Fibroblast of lung (primary cell): ENCODE data around the gene TMEM167B. TPM values are rescaled to one million over a fixed set of nuclear protein-coding genes. Genes with fewer than 3 reads are reported as not detected.

Source experiments
- DNase-seq, 2 donors: peaks; one replicate each; pipeline versions ENCODE4 v3.0.0 to v3.0.0-alpha.2; 2010; ENCODE audit warnings: low read depth in 2 of 2
- H2AFZ ChIP-seq: 2 replicates; pipeline ENCODE4 v1.5.1; 2012; ENCODE audit warnings: low read length, control low read depth, inconsistent platforms
- H3K27ac ChIP-seq: 2 replicates; pipeline ENCODE4 v1.5.1; 2011; ENCODE audit warnings: low read length, control low read depth; ENCODE audit not compliant: insufficient read depth
- H3K27me3 ChIP-seq: 2 replicates; pipeline ENCODE4 v1.5.1; 2011; ENCODE audit warnings: mild to moderate bottlenecking, low read length; ENCODE audit not compliant: control insufficient read depth, insufficient read depth
- H3K36me3 ChIP-seq: 2 replicates; pipeline ENCODE4 v1.5.1; 2011; ENCODE audit warnings: low read length; ENCODE audit not compliant: control insufficient read depth, insufficient read depth
- H3K4me1 ChIP-seq: 2 replicates; pipeline ENCODE4 v1.5.1; 2011; ENCODE audit warnings: low read length; ENCODE audit not compliant: control insufficient read depth, insufficient read depth; ENCODE audit errors: extremely low read depth
- H3K4me2 ChIP-seq: 2 replicates; pipeline ENCODE4 v1.5.1; 2011; ENCODE audit warnings: low read length, control low read depth; ENCODE audit not compliant: insufficient read depth; ENCODE audit errors: extremely low read depth
- H3K4me3 ChIP-seq, 4 experiments: fragments of 200-600 bp in 1 of 4; sonication (generic) in 1 of 4; replicated peaks in 1 of 4; 2 replicates each; pipeline ENCODE4 v1.5.1; 2011 to 2016; ENCODE audit warnings: low read length in 4 of 4, low read depth in 3 of 4, mild to moderate bottlenecking in 3 of 4, control low read depth in 2 of 4, inconsistent platforms in 1 of 4, mixed read lengths in 1 of 4; ENCODE audit not compliant: insufficient read depth in 1 of 4; ENCODE audit errors: control extremely low read depth in 1 of 4
- H3K79me2 ChIP-seq: 2 replicates; pipeline ENCODE4 v1.5.1; 2012; ENCODE audit warnings: mild to moderate bottlenecking, low read length, inconsistent platforms; ENCODE audit not compliant: control insufficient read depth, insufficient read depth
- H3K9ac ChIP-seq: 2 replicates; pipeline ENCODE4 v1.5.1; 2011; ENCODE audit warnings: mild to moderate bottlenecking, low read length, control low read depth; ENCODE audit not compliant: insufficient read depth
- H3K9me3 ChIP-seq: 2 replicates; pipeline ENCODE4 v1.5.1; 2012; ENCODE audit warnings: low read depth, low read length; ENCODE audit not compliant: control insufficient read depth, insufficient read depth
- H4K20me1 ChIP-seq: 2 replicates; pipeline ENCODE4 v1.5.1; 2011; ENCODE audit warnings: low read length; ENCODE audit not compliant: control insufficient read depth, insufficient read depth; ENCODE audit errors: extremely low read depth
- CTCF ChIP-seq, 2 donors: IDR thresholded peaks in 1 of 2; conservative IDR thresholded peaks in 1 of 2; 1 replicate in 1 of 2; 2 replicates in 1 of 2; pipeline ENCODE4 v1.5.1; 2011 to 2012; ENCODE audit warnings: low read length in 2 of 2, control low read depth in 1 of 2, inconsistent platforms in 1 of 2, low read depth in 1 of 2, mild to moderate bottlenecking in 1 of 2
- EZH2 ChIP-seq: IDR thresholded peaks from 2 replicates; pipeline ENCODE4 v1.5.1; 2012; ENCODE audit warnings: low read length, control low read depth, mild to moderate bottlenecking; ENCODE audit errors: missing control alignments
- polyA plus RNA-seq, 2 donors: library from polyadenylated mRNA; depleted of rRNA in 1 of 2; stranded (reverse) in 1 of 2; unstranded in 1 of 2; fragments of >200 nt; gene quantifications; 2 replicates each; pipeline ENCODE4 v1.2.1, GENCODE V29; 2011 to 2012; ENCODE audit warnings: missing spikeins in 1 of 2
- total RNA-seq: library from RNA; depleted of rRNA; stranded (reverse); fragments of >200 nt; gene quantifications from 2 replicates; pipeline ENCODE4 v1.2.1, GENCODE V29; 2014

TMEM167B gene
- total and polyA plus RNA-seq, 2 donors (not counting 1 experiment from before 2014, with no cell fraction given), result 35.3 to 52.2 TPM

DNA sequence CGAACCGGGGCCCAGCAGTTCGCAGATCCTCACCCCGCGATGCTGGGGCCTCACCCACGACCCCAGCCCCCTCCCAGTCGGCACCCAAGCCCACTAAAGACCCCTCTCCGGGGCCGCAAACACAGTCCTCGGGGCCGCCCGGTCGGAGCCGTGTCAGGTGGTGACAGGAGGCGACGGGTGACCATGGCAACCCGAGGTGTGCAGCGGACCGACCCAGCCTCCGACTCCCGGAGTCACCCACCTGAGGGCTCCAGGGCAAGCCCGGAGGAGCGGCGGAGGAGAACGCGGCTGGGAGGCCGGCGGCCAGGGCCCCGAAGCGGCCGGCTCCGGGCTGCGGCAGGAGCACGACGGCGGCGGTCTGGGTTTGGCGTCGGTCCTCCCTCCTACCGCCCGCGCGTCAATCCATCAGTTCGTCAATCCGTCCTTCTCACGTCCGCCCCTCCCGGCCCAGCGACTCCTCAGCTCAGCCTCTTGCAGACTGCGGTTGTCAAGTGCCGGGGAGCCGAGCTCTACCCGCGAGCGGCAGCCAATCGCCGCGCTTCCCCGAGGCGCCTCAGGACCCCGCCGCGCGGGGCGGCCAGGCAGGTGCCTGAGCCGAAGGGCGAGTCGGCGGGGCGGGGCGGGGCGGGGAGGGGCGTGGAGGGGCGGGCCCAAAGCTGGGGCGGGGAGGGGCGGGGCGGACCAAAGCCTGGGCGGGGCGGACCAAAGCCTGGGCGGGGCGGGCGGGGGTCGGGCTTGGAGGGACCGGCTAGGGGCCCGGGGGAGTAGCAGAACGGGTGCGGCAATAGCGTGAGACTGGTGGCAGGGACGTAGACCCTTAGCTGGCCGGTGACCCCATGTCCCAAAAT is 48.7 kb upstream of the TMEM167B start, which contains the start of gene WDR47:
Gene WDR47 (minus strand): TSS at position 482 of the 848 bp plus-strand sequence. CDS start 18,590 bp downstream, outside the sequence.
- no peaks in the 10 kb centered on the region for H3K27me3 ChIP-seq
- H3K9me3 ChIP-seq, result no peaks in the 10 kb centered on the region
- H2AFZ ChIP-seq, result peak within 1 kb of the TSS; percentile 90
- H3K79me2 ChIP-seq, result peaks cover 34% of the 10 kb centered on the region
- TF ChIP-seq CTCF (conservative IDR thresholded peaks at IDR 0.05 in 1 of 2, IDR thresholded peaks at IDR 0.05 in 1 of 2; ENCODE audit: low read depth in 1 of 2, low read length in 2 of 2), result no peak
- TF ChIP-seq EZH2, result no peak
- H3K4me1 ChIP-seq, result no peaks in the 10 kb centered on the region
- DNase-seq, result peak; percentile 93 to 94
- peak within 1 kb of the TSS; percentile 76 for H3K27ac ChIP-seq
- H4K20me1 ChIP-seq, result no peaks in the 10 kb centered on the region
- H3K36me3 ChIP-seq, result no peaks in the 10 kb centered on the region
- peak within 1 kb of the TSS; percentile 75 for H3K4me2 ChIP-seq
- peak within 1 kb of the TSS; percentile 81 for H3K9ac ChIP-seq
- peak within 1 kb of the TSS; percentile 74 to 96 (median 90) for H3K4me3 ChIP-seq

DNA sequence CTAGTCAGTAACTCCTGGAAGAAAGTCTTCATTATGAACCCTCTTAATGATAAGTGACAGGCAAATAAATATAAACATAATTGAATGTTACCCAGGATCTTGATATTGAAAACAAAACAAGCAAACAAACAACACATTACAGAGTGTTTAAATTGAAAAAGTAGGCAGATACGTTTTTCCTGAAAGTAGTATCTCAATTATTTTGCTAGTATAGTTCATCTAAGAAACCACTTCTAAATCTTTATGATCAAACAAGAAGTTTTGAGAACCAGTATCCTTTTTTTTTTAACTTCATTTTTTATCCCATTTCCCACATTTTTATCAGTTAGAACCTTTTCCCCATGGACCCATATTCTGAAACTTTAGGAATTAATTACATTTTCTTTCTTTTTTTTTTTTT is 45.0 kb upstream of the TMEM167B start:
- Histone ChIP-seq H3K27me3 (no peaks in the 10 kb centered on the region), H3K9ac (no peak overlapping the region), H4K20me1 (no peaks in the 10 kb centered on the region), H3K27ac (no peak overlapping the region), H3K4me3 (no peak overlapping the region), H2AFZ (no peak overlapping the region), H3K9me3 (no peaks in the 10 kb centered on the region), H3K4me2 (no peak overlapping the region), H3K79me2 (peaks cover 7% of the 10 kb centered on the region), H3K36me3 (no peaks in the 10 kb centered on the region), H3K4me1 (no peaks in the 10 kb centered on the region)
- no peak for DNase-seq
- TF ChIP-seq EZH2, result no peak
- TF ChIP-seq CTCF (conservative IDR thresholded peaks at IDR 0.05 in 1 of 2, IDR thresholded peaks at IDR 0.05 in 1 of 2; ENCODE audit: low read depth in 1 of 2, low read length in 2 of 2), result no peak

- no peak overlapping the region for H3K27ac ChIP-seq
- H3K4me3 ChIP-seq, result no peak overlapping the region
- H3K27me3 ChIP-seq, result no peaks in the 10 kb centered on the region
- no peaks in the 10 kb centered on the region for H4K20me1 ChIP-seq
- H3K9ac ChIP-seq, result no peak overlapping the region
- no peak overlapping the region for H3K4me2 ChIP-seq
- H2AFZ ChIP-seq, result no peak overlapping the region
- H3K79me2 ChIP-seq, result no peaks in the 10 kb centered on the region
- DNase-seq, result no peak
- H3K36me3 ChIP-seq, result no peaks in the 10 kb centered on the region
- H3K4me1 ChIP-seq, result no peaks in the 10 kb centered on the region
- H3K9me3 ChIP-seq, result no peaks in the 10 kb centered on the region
- no peak for TF ChIP-seq CTCF (conservative IDR thresholded peaks at IDR 0.05 in 1 of 2, IDR thresholded peaks at IDR 0.05 in 1 of 2; ENCODE audit: low read depth in 1 of 2, low read length in 2 of 2)
- TF ChIP-seq EZH2, result no peak
These were observed 43.9 kb upstream of the TMEM167B start for GRCh38 chr1:109046671-109047070.
